GM19467 (cell line): ENCODE data around the gene PRDM16.

ENCODE experiments used
- ATAC-seq: cut with Tn5 transposase; IDR thresholded peaks from one replicate; pipeline ENCODE4 v1.9.1; 2021; ENCODE audit warnings: mild to moderate bottlenecking, moderate library complexity; ENCODE audit not compliant: unreplicated experiment

The PRDM16 gene

GRCh38 chr1:3346478-3346877, 277.5 kb downstream of the PRDM16 start:
- ATAC-seq = no peak

GRCh38 chr1:3347257-3348020, 278.4 kb downstream of the PRDM16 start:
- ATAC-seq = no peak

DNA sequence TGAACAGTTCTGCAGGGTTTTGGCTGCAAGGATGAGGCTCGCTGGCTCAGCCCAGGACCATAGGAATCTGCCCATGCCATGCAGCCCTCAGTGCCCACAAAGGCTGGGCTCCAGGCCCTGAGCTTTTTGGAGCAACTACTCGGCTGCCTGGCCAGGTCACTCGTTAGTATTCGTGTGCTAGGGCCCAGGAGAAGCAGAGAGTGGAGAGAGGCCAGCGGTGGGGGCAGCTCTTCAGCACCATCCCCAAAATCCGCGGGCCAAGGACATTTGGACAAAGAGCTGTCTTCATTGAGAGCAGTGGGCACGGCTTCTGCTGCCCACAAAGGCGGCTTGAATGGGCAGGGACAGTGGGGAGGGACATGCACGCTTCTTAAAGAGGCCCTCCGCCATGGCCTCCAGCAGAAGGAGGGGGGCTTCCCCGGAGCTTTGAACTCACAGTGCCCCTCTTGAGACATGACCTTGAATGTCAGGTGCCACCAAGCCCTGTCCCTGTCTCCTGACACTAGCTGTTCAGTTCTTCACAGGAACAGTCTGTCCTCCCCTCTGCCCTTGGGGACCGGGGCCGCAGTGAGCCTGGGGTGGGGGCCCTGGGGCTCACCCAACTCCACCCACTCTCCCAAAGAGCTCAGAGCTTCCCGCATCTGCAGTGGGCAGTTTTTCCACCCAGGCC, 279.3 kb downstream of the PRDM16 start:
- ATAC-seq = no peak

- ATAC-seq = no peak
Measured at GRCh38 chr1:3349161-3349967, 280.4 kb downstream of the PRDM16 start.

- ATAC-seq = no peak
Measured at GRCh38 chr1:3349968-3350299, 280.9 kb downstream of the PRDM16 start.

DNA sequence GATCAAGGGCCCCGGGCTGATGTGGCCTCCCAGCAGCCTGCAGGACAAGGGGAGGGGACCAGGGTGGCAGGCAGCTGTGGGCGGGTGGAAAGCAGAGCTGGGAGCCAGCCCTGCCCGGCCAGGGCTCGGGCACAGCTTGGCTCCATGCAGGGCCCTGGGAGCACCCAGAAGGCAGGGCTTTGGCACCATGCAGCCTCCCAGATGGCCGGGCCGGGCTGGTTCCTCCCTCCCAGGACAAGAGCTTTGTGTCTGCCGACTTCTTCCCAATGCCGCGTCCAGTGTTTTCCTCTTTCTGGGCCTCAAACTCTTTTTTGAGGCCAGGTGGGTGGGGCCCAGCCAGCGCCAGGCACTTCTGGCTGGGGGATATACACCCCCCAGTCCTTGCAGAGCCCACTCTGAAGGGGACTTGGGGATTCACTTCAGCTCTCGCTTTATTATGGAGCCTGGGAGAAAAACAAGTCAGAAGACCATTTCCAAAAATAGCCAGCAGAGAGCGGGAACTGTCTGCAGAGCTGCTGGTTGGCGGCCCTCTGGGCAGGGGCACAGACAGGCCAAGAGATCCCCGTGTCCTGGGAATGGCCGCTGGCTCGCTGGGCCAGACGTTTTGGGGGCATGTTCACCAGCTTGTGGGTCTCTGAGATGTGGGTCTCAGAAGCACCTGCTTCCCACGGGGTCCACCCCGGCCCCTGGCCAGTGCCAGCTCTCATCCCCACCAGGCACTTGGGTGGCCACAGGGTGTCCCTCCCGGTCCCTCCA, 281.7 kb downstream of the PRDM16 start:
- no peak for ATAC-seq

GRCh38 chr1:3351449-3352298, 282.7 kb downstream of the PRDM16 start:
- ATAC-seq = no peak

DNA sequence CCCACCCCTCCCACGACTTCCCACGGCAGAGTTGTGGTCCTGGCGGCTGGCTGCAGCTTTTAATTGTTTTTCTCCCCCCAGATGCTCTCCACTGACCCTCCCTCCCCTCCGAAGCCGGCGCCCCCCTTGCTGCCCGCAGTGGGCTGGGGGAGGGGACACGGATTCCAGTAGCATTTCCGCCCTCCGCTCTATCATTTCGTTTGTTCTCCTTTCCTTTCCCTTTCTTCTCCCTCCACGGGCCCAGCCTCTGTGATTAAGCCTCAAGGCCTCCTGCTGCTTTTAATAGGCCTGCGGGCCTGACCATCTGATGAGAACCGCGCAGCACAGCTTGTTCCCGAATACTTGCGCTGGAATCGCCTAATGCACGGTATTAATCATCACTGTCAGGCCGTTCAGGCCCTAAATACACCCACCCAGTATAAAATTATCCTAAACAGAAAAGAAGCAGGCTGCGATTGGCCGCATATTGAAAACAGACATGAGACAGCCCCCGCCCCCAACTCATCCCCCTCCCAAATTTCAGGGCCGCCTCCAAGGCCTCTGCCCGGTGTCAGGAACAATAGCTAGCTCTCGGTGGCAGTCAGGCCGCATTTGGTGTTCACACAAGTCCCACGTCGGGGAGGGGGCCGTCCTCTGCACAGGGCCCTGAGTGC, 283.4 kb downstream of the PRDM16 start:
- ATAC-seq = no peak

- no peak for ATAC-seq
Measured at GRCh38 chr1:3352952-3353331, 283.9 kb downstream of the PRDM16 start.

DNA sequence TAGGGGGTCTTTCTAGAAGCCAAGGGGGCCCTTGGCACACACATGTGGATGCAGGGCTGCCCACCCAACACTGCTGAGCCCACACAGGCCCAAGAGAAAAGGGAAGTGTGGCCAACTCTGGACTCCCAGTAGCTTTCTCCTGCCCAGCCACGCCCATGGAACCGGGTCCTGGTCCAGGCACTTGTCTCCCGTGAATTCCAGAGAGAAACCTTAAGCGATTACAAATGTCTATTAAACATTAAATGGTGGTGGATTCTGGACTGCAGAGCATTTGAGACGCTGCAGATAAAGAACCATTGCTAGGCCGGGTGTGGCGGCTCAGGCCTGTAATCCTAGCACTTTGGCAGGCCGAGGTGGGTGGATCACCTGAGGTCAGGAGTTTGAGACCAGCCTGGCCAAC, 284.9 kb downstream of the PRDM16 start:
- no peak for ATAC-seq

GRCh38 chr1:3355089-3355488, 286.1 kb downstream of the PRDM16 start:
- ATAC-seq = no peak

DNA sequence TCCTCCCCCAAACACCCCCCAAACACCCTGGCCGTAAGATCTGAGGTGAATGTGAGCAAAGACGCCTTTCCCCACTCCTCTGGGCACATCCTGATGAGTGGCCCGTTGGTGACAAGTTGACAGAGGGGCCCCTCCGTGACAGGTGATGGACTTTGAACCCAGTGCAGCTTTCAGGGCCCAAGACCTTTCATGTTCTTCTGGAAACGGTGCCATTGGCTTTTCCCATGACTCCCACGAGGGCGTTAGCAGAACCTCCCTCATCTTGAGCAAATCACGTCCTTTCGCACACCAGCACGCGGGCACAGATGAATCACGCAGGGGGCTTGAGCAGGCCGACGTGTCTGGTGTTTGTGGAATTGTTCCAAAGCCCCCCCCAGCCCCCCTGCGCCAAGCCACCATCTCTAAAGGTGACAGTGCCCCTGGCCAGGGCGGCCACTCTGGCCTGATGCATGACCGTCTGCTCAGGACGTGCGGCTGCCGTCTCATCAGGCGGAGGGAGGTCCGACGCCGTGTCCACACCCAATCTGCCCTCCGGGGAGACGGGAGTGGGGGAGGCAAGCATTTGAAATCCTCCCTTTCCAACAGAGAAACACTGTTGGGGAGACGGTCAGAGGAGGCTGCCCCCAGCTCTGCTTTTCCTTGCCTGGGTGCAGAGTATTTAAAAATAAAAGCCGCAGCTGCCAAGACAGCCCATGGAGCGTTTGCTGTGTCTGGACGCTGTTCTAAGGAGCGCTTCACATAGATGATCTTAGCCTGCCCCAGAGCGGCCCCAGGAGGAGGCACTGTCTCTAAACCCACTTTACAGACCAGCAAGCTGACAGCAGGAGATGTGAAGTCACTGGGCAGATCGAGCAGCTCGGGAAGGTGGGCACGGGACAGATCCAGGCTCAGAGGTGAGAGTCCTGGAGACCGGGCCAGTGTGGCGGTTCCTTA, 287.2 kb downstream of the PRDM16 start:
- ATAC-seq = no peak

GRCh38 chr1:3356827-3357460, 287.9 kb downstream of the PRDM16 start:
- no peak for ATAC-seq

DNA sequence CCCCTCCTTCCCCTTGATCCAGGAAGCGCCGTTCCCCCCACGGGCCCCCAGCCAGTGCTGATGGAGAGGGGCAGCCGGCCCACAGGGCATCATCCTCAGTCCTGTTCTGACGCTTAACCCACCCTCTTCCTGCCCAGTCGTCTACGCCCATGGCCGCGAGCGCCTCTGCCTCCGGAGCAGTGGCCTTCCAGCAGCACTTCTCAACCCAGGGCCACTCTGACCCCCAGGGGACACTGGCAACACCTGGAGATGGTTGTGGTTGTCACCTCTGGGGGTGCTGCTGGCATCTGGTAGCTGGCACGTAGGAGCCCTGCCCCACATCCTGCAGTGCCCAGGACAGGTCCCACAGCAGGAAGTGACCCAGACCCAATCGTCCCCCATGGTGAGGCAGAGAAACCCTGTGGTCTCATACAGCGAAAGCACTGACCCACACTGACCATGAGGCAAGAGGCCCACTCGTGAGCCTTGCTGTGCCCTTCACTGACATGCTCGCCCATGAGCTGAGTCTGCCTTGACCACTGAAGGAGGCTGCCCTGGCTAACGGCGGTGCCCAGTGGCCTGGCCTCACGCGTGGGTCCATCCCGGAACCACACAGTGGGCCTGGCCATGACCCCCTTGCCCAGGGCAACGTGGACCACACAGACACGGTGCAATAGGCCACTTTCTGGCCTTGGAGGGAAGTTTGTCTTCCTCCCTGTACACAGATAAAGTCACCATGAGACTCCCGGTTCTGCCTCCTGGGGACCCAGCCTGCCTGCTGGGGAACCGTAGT, 288.7 kb downstream of the PRDM16 start:
- no peak for ATAC-seq

DNA sequence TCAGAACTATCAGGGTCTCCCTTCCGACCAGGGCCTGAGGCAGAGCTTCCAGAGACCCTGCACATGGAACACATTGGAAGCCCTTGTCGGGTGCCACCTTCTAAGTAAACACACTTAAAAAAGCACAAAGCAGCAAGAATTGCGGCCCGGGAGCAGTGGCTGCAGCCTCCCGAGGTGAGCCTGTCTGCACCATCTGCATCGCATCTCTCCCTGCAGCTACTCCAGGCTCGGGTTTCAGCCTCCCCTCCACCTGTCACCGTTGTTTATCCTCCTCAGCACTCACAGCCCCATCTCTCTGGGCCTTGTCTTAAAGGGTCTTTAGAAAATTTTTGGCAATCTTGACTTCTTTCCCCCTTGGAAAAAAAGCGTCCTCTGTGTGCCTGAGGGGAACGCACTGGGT, 290.3 kb downstream of the PRDM16 start:
- no peak for ATAC-seq

GRCh38 chr1:3359756-3360440, 290.9 kb downstream of the PRDM16 start:
- no peak for ATAC-seq
